Measurements from ENCODE around the gene MTA1. TPM values are rescaled to one million over a fixed set of nuclear protein-coding genes. Genes with fewer than 3 reads are reported as not detected.

The MTA1 gene
- total RNA-seq, 1 experiment from 2014 or later, result 238 TPM

DNA sequence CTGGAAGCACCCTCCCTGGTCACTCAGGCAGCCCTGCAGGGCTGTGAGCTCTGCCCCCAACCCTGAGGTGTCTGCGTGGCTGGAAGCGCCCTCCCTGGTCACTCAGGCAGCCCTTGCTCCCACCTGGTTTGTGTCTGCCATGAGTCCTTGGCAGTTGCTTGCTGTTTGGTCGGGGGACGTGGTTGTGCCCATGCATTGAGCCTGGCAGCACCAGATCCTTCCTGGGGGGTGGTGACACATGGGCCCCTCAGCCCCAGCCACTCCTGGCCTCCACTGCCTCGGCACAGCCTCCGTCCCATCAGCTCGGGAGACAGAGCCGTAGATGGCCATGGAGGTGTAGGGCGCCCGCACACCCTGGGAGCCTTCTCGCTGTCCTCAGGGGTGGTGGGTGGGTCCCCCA lies 19.6 kb downstream of the MTA1 start:
- Histone ChIP-seq H3K9me3 (ENCODE audit: low read depth, low read length, poor library complexity, severe bottlenecking) (no peaks in the 10 kb centered on the region), H3K4me1 (ENCODE audit: insufficient read depth, low read length, poor library complexity, severe bottlenecking) (peaks cover 6% of the 10 kb centered on the region), H3K36me3 (ENCODE audit: insufficient read depth, low read length, poor library complexity, severe bottlenecking) (peaks cover 24% of the 10 kb centered on the region), H3K27ac (ENCODE audit: low read depth, low read length, poor library complexity, severe bottlenecking) (peak overlapping the region; percentile 54), H3K4me3 (ENCODE audit: low read depth, low read length, poor library complexity, severe bottlenecking) (no peak overlapping the region), H3K27me3 (replicated peaks; ENCODE audit: insufficient read depth, low read depth, low read length, poor library complexity) (no peaks in the 10 kb centered on the region)
- intact Hi-C loops (cut with micrococcal nuclease; ENCODE audit: unreplicated experiment), result no loop called here
- DNase-seq (ENCODE audit: low spot score), result no peak
- TF ChIP-seq CTCF (conservative IDR thresholded peaks at IDR 0.05; ENCODE audit: low read depth, low read length) (no peak), EZH2 (IDR thresholded peaks at IDR 0.05; ENCODE audit: borderline replicate concordance, low read depth, low read length, poor library complexity, severe bottlenecking) (no peak)
- POLR2A ChIA-PET (ENCODE audit: low non-redundant PET), result no interaction called here
- no TSS peak for BruUV-seq (replicated peaks)
- CTCF ChIA-PET, result no interaction called here

DNA sequence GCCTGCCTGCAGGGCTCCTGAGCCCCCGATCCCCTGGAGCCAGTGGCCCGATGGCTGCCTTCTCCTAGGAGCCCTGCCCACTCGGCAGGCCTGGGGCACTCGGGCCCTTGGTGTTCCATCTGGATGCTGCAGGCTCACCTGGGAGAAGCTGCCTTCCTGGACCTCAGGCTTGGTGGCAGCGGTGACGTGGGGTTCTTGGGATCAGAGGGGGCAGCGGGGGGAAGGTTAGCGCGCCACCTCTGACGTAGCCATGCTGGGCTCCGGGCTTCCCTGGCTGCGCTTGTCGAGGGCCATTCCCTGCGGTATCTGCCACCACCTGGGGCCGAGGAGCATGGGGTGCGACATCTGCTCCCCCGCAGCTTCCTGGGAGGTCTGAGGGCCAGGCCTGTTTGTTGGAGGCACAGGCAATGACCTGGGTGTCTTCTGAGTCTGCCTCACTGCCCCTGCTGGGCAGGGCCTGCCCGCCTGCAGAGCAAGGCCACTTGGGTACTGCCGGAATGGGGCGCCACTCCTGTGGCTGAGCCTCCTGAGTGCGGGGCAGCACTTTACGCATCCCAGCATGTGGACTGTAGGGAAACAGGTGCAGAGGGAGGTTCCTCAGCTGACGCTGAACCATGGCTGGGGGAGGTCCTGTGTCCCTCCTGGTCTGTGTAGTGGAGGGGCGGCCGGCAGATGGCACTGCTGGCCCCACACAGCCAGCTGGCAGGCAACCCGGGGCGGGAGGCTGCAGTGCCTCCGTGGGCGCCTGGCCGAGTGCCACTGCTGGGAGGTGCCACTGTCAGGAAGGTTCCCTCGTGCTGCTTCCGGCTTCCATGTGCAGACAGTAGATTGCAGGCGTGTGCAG lies 20.3 kb downstream of the MTA1 start:
- Histone ChIP-seq H3K27me3 (replicated peaks; ENCODE audit: insufficient read depth, low read depth, low read length, poor library complexity) (no peaks in the 10 kb centered on the region), H3K27ac (ENCODE audit: low read depth, low read length, poor library complexity, severe bottlenecking) (peak overlapping the region; percentile 54), H3K9me3 (ENCODE audit: low read depth, low read length, poor library complexity, severe bottlenecking) (no peaks in the 10 kb centered on the region), H3K36me3 (ENCODE audit: insufficient read depth, low read length, poor library complexity, severe bottlenecking) (peaks cover 27% of the 10 kb centered on the region), H3K4me3 (ENCODE audit: low read depth, low read length, poor library complexity, severe bottlenecking) (no peak overlapping the region), H3K4me1 (ENCODE audit: insufficient read depth, low read length, poor library complexity, severe bottlenecking) (peaks cover 6% of the 10 kb centered on the region)
- TF ChIP-seq CTCF (conservative IDR thresholded peaks at IDR 0.05; ENCODE audit: low read depth, low read length) (peak; percentile 70), EZH2 (IDR thresholded peaks at IDR 0.05; ENCODE audit: borderline replicate concordance, low read depth, low read length, poor library complexity, severe bottlenecking) (no peak)
- ChIA-PET POLR2A (ENCODE audit: low non-redundant PET) (no interaction called here), CTCF (interaction anchor here (0.8 to 1.0 kb wide), 2 partner anchors 50 to 93 kb away, joined by 3 to 4 read pairs; no protein-coding TSS in a partner anchor)
- no TSS peak for BruUV-seq (replicated peaks)
- DNase-seq (ENCODE audit: low spot score), result peak; percentile 89
- intact Hi-C loops (cut with micrococcal nuclease; ENCODE audit: unreplicated experiment), result no loop called here

DNA sequence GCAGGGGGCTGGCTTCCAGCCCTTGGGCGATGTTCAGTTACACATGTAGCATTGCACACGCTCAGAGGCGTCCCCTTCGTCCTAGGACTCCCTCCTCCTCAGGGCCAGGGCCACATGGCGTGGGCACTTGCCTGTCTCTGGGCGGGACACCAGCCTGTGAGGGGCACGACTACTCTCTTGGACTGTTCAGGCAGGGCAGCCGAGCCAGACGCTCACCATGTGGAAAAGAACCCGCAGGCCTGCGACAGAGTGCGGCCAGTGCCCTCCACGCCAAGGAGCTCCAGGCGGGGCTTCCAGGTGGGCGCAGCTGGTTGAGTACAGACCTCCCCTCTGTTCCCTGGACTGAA lies 20.9 kb downstream of the MTA1 start:
- CTCF ChIA-PET, result interaction anchor here (0.8 to 1.0 kb wide), 2 partner anchors 49 to 93 kb away, joined by 3 to 4 read pairs; no protein-coding TSS in a partner anchor
- H3K9me3 ChIP-seq (ENCODE audit: low read depth, low read length, poor library complexity, severe bottlenecking), result no peaks in the 10 kb centered on the region
- intact Hi-C loops (cut with micrococcal nuclease; ENCODE audit: unreplicated experiment), result no loop called here
- no peak overlapping the region for H3K4me3 ChIP-seq (ENCODE audit: low read depth, low read length, poor library complexity, severe bottlenecking)
- TF ChIP-seq EZH2 (IDR thresholded peaks at IDR 0.05; ENCODE audit: borderline replicate concordance, low read depth, low read length, poor library complexity, severe bottlenecking) (no peak), CTCF (conservative IDR thresholded peaks at IDR 0.05; ENCODE audit: low read depth, low read length) (no peak)
- POLR2A ChIA-PET (ENCODE audit: low non-redundant PET), result no interaction called here
- H3K27ac ChIP-seq (ENCODE audit: low read depth, low read length, poor library complexity, severe bottlenecking), result peak overlapping the region; percentile 40
- no TSS peak for BruUV-seq (replicated peaks)
- peaks cover 28% of the 10 kb centered on the region for H3K36me3 ChIP-seq (ENCODE audit: insufficient read depth, low read length, poor library complexity, severe bottlenecking)
- DNase-seq (ENCODE audit: low spot score), result no peak
- peaks cover 6% of the 10 kb centered on the region for H3K4me1 ChIP-seq (ENCODE audit: insufficient read depth, low read length, poor library complexity, severe bottlenecking)
- H3K27me3 ChIP-seq (replicated peaks; ENCODE audit: insufficient read depth, low read depth, low read length, poor library complexity), result no peaks in the 10 kb centered on the region
